ENCODE measurements around the gene LYG1. TPM values are rescaled to one million over a fixed set of nuclear protein-coding genes. Genes with fewer than 3 reads are reported as not detected.
"Not testable (repeated sequence)": the region's sequence is repeated elsewhere in the genome, so short reads cannot be mapped to it uniquely, and the experiment has no call there.

The LYG1 gene
- total RNA-seq, 1 experiment from 2014 or later, result 3.8 TPM

GRCh38 chr2:99325384-99325783 lies 24.4 kb upstream of the LYG1 start:
- intact Hi-C loops (cut with micrococcal nuclease), result no loop called here
- Histone ChIP-seq H3K4me1 (ENCODE audit: control insufficient read depth in 1 of 2, insufficient read depth in 2 of 2, low read length in 2 of 2) (no peaks in the 10 kb centered on the region), H4K20me1 (ENCODE audit: insufficient read depth) (no peaks in the 10 kb centered on the region), H3K9me3 (ENCODE audit: control insufficient read depth in 1 of 2, insufficient read depth in 1 of 2, low read depth in 1 of 2, low read length in 2 of 2) (no peaks in the 10 kb centered on the region), H2AFZ (ENCODE audit: low read depth, low read length, poor library complexity, severe bottlenecking) (no peak overlapping the region), H3K4me3 (replicated peaks in 1 of 2; ENCODE audit: low read depth in 1 of 2, low read length in 2 of 2) (no peak overlapping the region), H3K9me2 (ENCODE audit: insufficient read depth) (no peaks in the 10 kb centered on the region), H3K27me3 (ENCODE audit: insufficient read depth, low read length) (no peaks in the 10 kb centered on the region), H3K79me2 (ENCODE audit: insufficient read depth, low read length) (peaks cover 32% of the 10 kb centered on the region), H3K9ac (ENCODE audit: low read length) (no peak overlapping the region), H3K36me3 (ENCODE audit: control insufficient read depth in 1 of 2, insufficient read depth in 2 of 2, low read length in 2 of 2) (peaks cover 37 to 56% of the 10 kb centered on the region in 2 experiments), H3K4me2 (ENCODE audit: low read length) (no peak overlapping the region), H3K27ac (ENCODE audit: low read depth, low read length) (no peak overlapping the region)
- no peak for DNase-seq (ENCODE audit: low read depth, low spot score)
- ChIA-PET POLR2A (no interaction called here), RAD21 (ENCODE audit: low non-redundant PET in 1 of 2, low total read pairs in 2 of 2, uncharacterized antibody in 2 of 2, unreplicated experiment in 2 of 2) (no interaction called here), CTCF (no interaction called here)
- BruUV-seq (replicated peaks), result no TSS peak
- TF ChIP-seq ZBTB33 (IDR thresholded peaks at IDR 0.05; ENCODE audit: extremely low read depth, insufficient replicate concordance, low read length) (no peak), EZH2phosphoT487 (IDR thresholded peaks at IDR 0.05; ENCODE audit: borderline replicate concordance) (no peak), ELF1 (IDR thresholded peaks at IDR 0.05; ENCODE audit: borderline replicate concordance, low read depth) (no peak), CBX3 (IDR thresholded peaks at IDR 0.05; ENCODE audit: low read depth) (no peak), ATF3 (IDR thresholded peaks at IDR 0.05) (no peak)
- ATAC-seq, result no peak

GRCh38 chr2:99317873-99318200 lies 16.8 kb upstream of the LYG1 start:
- H2AFZ ChIP-seq (ENCODE audit: low read depth, low read length, poor library complexity, severe bottlenecking); H3K9me2 ChIP-seq (ENCODE audit: insufficient read depth); intact Hi-C loops (cut with micrococcal nuclease); H3K27ac ChIP-seq (ENCODE audit: low read depth, low read length); CTCF ChIA-PET; H3K9ac ChIP-seq (ENCODE audit: low read length); ATAC-seq; H4K20me1 ChIP-seq (ENCODE audit: insufficient read depth); H3K4me3 ChIP-seq (replicated peaks in 1 of 2; ENCODE audit: low read depth in 1 of 2, low read length in 2 of 2); BruUV-seq (replicated peaks); DNase-seq (ENCODE audit: low read depth, low spot score); RAD21 ChIA-PET (ENCODE audit: low non-redundant PET in 1 of 2, low total read pairs in 2 of 2, uncharacterized antibody in 2 of 2, unreplicated experiment in 2 of 2); H3K4me2 ChIP-seq (ENCODE audit: low read length); H3K27me3 ChIP-seq (ENCODE audit: insufficient read depth, low read length); H3K4me1 ChIP-seq (ENCODE audit: control insufficient read depth in 1 of 2, insufficient read depth in 2 of 2, low read length in 2 of 2); POLR2A ChIA-PET; H3K9me3 ChIP-seq (ENCODE audit: control insufficient read depth in 1 of 2, insufficient read depth in 1 of 2, low read depth in 1 of 2, low read length in 2 of 2): not testable (repeated sequence)
- Histone ChIP-seq H3K36me3 (ENCODE audit: control insufficient read depth in 1 of 2, insufficient read depth in 2 of 2, low read length in 2 of 2) (peaks cover 12 to 35% of the 10 kb centered on the region in 2 experiments; a peak in 2 of 4 replicates), H3K79me2 (ENCODE audit: insufficient read depth, low read length) (0 out of 2 replicates have a peak, but pooled peaks cover 11% of the 10 kb centered on the region)

Data from HCT116 (cell line).